Ovary (tissue), 3 donors: ENCODE results near the gene P2RY4.

Experiments used
- CTCF ChIP-seq, 3 donors: fragments of 450-650 bp in 2 of 3; fragments of 200-600 bp in 1 of 3; IDR thresholded peaks; one replicate each; pipeline versions ENCODE4 v1.5.1 to v1.8.0; 2016 to 2022; ENCODE audit warnings: antibody characterized with exemption in 3 of 3, mild to moderate bottlenecking in 1 of 3
- EP300 ChIP-seq: sonication (generic); formaldehyde crosslinking; IDR thresholded peaks from one replicate; pipeline ENCODE4 v1.6.1; 2017; ENCODE audit warnings: antibody characterized with exemption
- donor health status: DM: no; HTN: no; CAD: no.

- TF ChIP-seq CTCF (IDR thresholded peaks at IDR 0.05): no peak
- TF ChIP-seq EP300: no peak
Observed at GRCh38 chrX:70241501-70241900, 18.5 kb downstream of the P2RY4 start.
